Measurements from ENCODE around the gene SGIP1.

The SGIP1 gene

GRCh38 chr1:66521721-66522365 is 12.1 kb upstream of the SGIP1 start:
- no peak for DNase-seq (ENCODE audit: low read depth)

GRCh38 chr1:66523562-66523961 is 10.4 kb upstream of the SGIP1 start:
- no peak for DNase-seq (ENCODE audit: low read depth)

GRCh38 chr1:66525086-66525485 is 8.9 kb upstream of the SGIP1 start:
- no peak for DNase-seq (ENCODE audit: low read depth)

DNA sequence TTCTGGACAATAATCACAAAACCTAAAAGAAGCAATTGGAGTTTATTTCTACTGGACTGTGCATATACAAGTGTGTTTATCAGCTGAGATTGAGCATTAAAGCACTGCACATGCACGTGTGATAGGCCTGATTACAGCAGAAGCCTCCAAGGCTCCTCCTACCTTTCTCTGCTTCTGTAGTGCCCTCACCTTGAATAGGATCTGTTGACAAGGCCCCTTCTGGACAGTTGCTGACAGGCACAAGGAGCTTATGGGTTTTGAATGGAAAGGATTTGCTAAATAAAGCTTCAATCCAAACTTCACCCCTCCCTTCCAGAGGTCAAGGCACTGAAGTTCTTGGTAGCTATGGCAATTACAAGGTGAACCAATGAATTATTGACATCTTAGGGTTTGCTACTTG is 7.9 kb upstream of the SGIP1 start:
- DNase-seq (ENCODE audit: low read depth) = no peak

DNA sequence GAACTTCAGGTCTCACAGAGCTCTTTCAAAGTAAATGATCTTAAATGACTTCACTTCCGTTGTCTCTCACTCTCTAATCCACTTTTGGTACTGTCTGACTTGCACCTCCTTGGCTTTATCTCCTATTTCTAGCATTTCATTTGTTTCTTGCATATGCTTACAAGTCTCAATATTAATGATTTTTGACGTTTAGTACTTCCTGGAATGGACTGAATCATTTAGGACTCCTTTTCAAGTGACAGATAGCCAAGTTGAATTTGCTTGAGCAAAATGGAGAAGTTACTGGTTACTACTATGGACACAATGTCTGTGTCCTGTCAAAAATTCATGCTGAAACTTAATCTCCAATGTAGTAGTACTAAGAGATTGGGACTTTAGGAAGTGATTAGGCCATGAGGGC is 7.0 kb upstream of the SGIP1 start:
- DNase-seq (ENCODE audit: low read depth) = no peak

- no peak for DNase-seq (ENCODE audit: low read depth)
Measured at GRCh38 chr1:66527686-66528085, 6.3 kb upstream of the SGIP1 start.

DNA sequence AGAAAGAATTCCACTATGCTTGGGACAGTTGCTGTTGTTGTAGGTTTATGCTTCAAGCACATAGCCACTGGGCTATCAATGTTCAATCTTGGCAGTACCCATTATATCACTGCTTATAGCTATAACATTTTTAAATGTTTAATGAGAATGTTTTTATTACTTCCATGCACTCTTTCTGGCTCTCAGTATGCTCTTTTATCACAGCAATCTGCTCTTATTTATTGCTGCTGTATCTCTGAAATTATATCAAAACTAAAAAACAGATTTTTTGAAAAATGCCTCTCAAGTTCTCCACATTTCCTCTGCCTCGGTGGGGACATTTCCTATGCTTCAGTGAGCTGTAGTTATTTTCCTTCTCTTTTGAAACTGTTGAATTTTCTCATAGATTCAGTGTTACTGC is 5.4 kb upstream of the SGIP1 start:
- no peak for DNase-seq (ENCODE audit: low read depth)

DNA sequence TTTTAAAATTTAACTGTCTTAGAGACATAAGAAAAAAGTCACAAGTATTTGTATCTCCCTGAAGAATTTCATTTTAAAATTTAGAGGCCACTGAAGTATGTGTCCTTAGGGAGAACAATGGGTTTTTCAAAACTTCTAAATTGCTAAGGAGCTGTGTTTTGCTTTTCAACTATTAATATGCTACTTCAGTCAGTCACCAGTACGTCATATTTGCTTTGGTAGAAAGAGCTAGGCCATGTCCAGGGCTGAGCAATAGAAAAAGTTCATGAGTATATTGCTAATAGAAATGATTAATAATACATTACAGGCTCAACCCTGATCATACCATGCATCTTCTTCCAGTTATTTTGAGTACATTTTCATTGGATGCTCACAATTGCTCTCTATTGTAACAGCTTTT is 1.7 kb upstream of the SGIP1 start:
- no peak for DNase-seq (ENCODE audit: low read depth)

DNA sequence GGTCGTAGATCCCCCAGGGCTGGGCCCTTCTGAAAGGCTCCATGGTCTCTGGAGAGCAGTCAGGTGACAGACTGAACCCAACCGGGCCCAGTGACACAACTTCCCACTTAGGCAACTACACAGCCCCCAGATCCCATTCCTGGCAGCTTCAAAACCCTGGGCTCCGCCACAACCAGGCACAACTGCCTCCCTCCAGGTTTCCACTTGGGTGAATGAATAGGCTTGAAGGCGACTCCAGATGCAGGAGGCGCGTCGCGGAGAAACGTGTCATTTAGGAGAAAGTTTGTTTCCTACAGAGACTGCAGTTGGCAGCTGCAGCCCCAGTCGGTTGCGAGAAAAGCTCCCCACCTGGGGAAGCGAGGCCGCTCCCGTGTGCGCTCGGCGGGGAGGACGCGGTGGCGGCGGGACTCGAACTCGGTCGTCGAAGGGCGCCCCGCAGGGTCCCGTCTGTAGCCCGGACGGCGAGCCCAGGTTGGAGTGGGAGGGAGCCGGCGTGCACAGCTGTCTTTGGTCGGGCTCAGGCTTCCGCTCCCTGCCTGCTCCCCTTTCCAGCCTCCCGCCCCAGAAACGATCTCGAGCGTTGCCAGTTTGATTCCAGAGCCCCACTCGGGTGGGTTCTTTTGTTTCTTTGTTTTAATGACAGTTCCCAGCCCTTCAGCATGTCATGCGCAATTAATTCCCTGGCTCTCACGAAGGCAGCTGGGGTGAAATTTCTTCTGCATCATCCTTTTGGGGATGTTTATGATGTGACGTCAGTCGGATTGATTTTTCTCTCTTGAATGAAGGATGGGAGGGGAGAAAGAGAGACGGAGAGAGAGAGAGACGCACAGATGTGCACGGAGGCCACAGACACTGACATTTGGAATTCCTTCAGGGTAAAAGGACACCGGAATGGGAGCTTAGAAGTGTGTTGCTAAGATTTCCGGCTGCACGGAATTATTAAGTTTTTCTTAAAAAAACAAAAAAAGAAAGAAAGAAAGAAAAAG is 862 bp upstream of the SGIP1 start:
- DNase-seq (ENCODE audit: low read depth) = no peak

DNA sequence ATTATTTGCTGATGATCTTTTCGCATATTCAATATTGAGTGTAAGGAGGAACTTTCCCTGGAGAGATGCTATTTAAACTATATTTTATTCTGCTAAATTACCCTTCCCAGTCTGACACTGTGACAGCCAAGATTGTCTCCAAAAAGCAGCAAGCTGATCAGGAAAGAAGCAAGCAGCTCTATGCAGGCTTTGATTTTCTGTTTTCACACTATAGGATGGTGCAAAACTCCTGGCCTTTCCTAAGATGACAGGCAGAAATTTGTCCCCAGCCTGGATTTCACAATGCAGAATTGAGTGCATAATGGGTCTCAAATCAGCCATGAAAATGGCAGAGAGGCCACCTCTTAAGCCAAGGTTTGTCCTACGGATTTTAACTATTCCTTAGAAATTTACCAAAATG is 1.1 kb downstream of the SGIP1 start:
- no peak for DNase-seq (ENCODE audit: low read depth)

DNA sequence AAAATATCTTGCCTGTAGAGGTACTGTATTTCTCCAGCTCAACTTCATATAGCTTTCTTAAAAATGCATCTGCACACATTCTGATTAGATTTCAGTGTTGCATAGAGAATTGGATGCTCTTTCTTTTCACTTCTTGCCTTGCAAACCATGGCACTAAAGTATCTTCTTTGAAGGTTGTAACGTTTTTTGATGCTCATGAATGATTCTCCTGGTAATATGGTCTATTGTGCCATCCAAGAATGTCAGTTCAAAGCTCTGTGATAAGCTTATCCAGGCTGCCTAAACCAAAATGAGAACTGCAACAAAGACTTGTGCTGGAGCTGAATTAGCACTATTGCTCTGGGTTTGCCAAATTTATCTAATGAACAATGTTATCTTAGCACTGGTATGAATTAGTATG is 1.9 kb downstream of the SGIP1 start:
- DNase-seq (ENCODE audit: low read depth) = no peak

DNA sequence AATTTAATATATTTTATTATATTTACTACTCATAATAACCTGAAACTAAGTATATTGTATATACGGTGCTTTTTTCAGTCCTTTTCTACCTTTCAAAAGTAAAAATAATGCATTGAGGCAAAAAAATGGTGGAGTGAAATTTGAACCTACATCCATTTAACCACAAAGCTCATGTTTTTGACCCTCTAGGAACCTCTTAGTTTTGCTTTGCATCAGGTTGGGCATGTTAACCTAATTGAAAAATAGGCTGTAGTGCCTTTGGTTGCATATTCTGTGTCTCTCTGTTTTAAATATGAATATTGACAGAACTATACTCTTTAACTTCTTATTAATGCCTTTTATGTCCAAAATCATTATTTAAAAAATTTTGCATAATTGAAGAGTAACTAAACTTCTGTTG is 3.8 kb downstream of the SGIP1 start:
- DNase-seq (ENCODE audit: low read depth) = no peak

GRCh38 chr1:66539491-66539890 is 5.5 kb downstream of the SGIP1 start:
- no peak for DNase-seq (ENCODE audit: low read depth)

DNA sequence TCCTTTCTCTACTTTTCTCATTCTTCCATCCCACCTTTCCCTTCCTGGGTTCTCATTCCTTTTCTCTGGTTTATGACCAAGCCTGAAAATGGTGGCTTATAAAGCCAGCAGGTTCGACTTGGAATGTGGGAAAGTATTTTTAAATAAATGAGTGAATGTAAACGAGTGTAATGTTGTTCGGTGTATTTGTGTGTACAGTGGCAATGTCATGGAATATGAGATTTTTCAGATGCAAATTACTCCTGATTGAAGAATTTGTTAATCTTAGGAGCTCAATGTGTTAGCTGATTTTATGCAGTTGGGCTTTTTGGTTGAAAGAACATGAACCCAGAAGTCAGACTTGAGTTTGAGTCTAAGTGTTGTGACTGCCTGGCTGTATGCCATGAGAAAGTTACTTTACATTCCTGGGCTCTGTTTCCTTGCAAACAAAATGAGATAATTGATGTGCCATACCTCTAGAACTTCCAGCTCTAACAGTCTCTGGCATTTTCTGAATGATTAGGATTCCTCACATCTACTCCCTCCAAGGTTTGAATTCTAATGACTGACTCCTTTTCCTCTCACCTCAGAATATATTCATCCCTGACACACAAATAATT is 6.6 kb downstream of the SGIP1 start:
- DNase-seq (ENCODE audit: low read depth) = no peak

DNA sequence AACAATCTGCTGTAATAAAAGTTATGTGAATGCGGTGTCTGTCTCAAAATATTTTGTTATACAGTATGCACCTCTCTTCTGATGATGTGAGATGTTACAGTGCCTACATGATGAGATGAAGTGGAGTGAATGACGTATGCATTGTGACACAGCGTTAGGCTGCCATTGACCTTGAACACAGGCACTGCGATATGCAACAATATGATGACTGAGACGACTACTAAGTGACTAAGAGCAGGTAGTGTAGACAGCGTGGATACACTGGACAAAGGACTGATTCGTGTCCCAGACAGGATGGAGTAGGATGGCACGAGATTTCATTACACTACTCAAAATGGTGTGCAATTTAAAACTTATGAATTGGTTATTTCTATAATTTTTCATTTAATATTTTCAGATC is 8.4 kb downstream of the SGIP1 start:
- no peak for DNase-seq (ENCODE audit: low read depth)

DNA sequence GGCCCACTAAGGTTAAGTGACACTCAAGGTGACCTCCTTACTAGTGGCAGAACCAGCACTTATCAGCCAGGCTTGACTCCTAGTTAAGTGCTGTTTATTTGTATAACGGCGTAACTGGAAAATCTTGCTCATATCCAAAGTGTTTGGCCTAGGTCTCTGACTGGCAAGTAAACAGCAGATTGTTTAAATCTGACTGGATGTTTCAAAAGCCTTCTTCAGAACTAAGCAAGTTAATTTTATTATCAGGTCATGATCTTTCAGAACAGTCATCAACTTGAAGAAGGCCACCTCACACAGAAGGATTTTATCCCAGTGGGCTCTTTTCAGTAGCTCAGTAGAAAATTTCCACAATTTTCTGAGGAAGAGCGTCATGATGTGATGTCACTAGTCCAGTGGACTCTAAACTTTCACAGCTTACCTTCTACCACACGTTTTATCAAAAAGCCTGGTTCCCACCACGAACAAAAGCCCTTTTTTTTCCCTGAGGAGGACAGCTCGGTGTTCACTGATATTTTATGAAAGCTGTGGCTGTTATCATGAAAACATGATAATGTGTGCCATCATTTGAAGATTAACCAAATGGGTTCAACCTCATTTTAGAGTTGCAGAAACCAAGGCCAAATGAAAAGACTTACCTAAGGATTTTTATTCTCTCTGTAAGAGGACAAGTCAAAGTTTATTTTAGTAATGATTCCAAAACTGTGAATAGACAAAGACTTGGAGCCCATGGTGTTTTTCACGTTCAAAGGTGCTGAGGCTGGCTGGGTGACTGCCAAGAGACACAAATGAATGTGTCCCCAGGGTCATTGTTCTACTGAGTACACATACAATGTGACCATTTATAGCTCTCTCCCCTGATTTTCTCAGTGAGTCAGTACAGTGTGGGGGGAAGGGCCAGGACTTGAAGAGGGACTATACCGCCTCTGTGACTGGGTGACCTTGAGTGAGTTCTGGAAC is 9.1 kb downstream of the SGIP1 start:
- no peak for DNase-seq (ENCODE audit: low read depth)

- DNase-seq (ENCODE audit: low read depth) = no peak
Measured at GRCh38 chr1:66546047-66546810, 12.3 kb downstream of the SGIP1 start.

DNA sequence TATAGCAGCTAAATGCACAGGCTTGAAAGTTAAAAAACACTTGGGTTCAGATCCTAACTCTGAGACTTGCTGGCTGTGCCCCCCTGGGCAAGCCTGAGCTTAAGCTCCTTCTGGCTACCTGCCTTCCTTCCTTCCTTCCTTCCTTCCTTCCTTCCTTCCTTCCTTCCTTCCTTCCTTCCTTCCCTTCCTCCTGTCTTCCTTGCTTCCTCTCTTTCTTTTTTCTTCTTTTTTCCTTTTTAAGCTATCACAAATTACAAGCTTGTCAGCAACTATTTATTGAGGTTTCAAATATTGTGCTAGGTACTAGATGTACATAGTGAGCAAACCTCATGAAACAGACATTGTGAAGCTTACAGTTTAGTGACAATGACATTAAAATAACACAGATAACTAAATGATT is 15.1 kb downstream of the SGIP1 start:
- DNase-seq (ENCODE audit: low read depth) = no peak

DNA sequence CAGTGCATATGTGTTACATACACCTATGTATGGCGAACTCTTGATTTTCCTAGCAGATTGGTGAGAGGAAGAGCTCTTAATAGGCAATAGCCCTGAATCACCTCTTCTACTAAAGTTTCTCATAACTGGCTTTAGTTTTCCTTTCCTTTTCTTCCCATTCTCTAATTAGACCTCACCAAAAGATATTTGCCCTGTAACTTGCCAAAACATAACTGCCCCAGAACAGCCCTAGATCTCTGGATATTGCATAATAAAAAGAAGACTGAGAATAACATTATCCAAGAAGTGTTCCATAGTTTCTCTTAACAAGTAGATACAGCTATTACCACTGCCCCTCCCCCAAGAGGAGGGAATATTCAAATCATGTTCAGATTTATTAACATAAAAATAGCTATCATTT is 16.3 kb downstream of the SGIP1 start:
- no peak for DNase-seq (ENCODE audit: low read depth)

GRCh38 chr1:66552287-66552686 is 18.3 kb downstream of the SGIP1 start:
- no peak for DNase-seq (ENCODE audit: low read depth)

DNA sequence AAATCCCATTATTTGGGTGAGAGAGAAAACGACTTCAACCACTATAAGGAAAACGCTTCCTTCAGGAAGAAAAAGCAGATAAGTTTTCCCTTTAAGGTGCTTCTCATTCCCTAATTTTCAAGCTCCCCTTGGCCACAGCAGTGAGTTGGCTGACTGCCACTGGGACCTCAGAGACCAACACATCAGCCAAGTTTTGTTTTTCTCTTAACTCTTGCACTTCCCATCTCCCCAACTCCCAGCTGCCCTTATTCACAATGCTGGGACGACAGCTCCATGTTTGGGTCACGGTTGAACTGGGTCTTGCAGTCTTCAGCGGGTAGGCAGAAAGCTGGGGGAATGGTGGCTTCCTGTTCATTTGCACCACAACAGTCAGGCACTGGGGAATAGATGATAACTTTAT is 18.9 kb downstream of the SGIP1 start:
- DNase-seq (ENCODE audit: low read depth) = no peak
